HG03108 (cell line): ENCODE data around the gene RAD50.
A peak's percentile ranks its signal among the peaks of the same experiment; 100 is the strongest.

Experiments
- ATAC-seq: cut with Tn5 transposase; IDR thresholded peaks from one replicate; pipeline ENCODE4 v1.9.1; 2021; ENCODE audit warnings: moderate library complexity; ENCODE audit not compliant: unreplicated experiment

Gene RAD50

GRCh38 chr5:132659598-132660493, 103.1 kb downstream of the RAD50 start:
- ATAC-seq = no peak

- no peak for ATAC-seq
These were observed 104.6 kb downstream of the RAD50 start for GRCh38 chr5:132661231-132662003.

- no peak for ATAC-seq
These were observed 105.2 kb downstream of the RAD50 start for GRCh38 chr5:132662004-132662401.

GRCh38 chr5:132662925-132663770, 106.4 kb downstream of the RAD50 start:
- peak; percentile 59 for ATAC-seq

- ATAC-seq = peak; percentile 44
These were observed 107.3 kb downstream of the RAD50 start for GRCh38 chr5:132663771-132664695.

GRCh38 chr5:132664696-132665209, 108.0 kb downstream of the RAD50 start:
- ATAC-seq = no peak

GRCh38 chr5:132665574-132666080, 108.8 kb downstream of the RAD50 start:
- ATAC-seq = no peak

GRCh38 chr5:132666310-132667123, 109.7 kb downstream of the RAD50 start:
- ATAC-seq = no peak

- no peak for ATAC-seq
These were observed 110.5 kb downstream of the RAD50 start for GRCh38 chr5:132667309-132667708.

GRCh38 chr5:132667761-132668705, 111.3 kb downstream of the RAD50 start:
- ATAC-seq = no peak

- ATAC-seq = no peak
These were observed 112.1 kb downstream of the RAD50 start for GRCh38 chr5:132668706-132669454.

- no peak for ATAC-seq
These were observed 112.7 kb downstream of the RAD50 start for GRCh38 chr5:132669455-132669820.

GRCh38 chr5:132669966-132670882, 113.4 kb downstream of the RAD50 start:
- no peak for ATAC-seq

GRCh38 chr5:132671000-132671399, 114.2 kb downstream of the RAD50 start:
- no peak for ATAC-seq

GRCh38 chr5:132673488-132673887, 116.7 kb downstream of the RAD50 start:
- ATAC-seq = no peak
